GM23248 (cell line): ENCODE results near the gene CHRNA3. TPM values are rescaled to one million over a fixed set of nuclear protein-coding genes. Genes with fewer than 3 reads are reported as not detected.

Experiments
- DNase-seq: peaks from one replicate; pipeline ENCODE4 v3.0.0-alpha.2; 2015
- H2AFZ ChIP-seq: fragments of 200-600 bp; sonication (generic); 2 replicates; pipeline ENCODE4 v1.6.1; 2016; ENCODE audit warnings: antibody characterized with exemption
- H3F3A ChIP-seq: fragments of 200-600 bp; sonication (generic); 2 replicates; pipeline ENCODE4 v1.6.1; 2016; ENCODE audit warnings: mild to moderate bottlenecking, antibody characterized with exemption, mixed run types; ENCODE audit not compliant: insufficient read depth
- H3K27ac ChIP-seq: fragments of 200-600 bp; sonication (generic); 2 replicates; pipeline ENCODE4 v1.5.1; 2016; ENCODE audit warnings: mild to moderate bottlenecking
- H3K27me3 ChIP-seq: fragments of 200-600 bp; sonication (generic); replicated peaks from 2 replicates; pipeline ENCODE4 v1.6.1; 2016; ENCODE audit warnings: mild to moderate bottlenecking; ENCODE audit not compliant: insufficient read depth
- H3K36me3 ChIP-seq: fragments of 200-600 bp; sonication (generic); 2 replicates; pipeline ENCODE4 v1.6.1; 2016; ENCODE audit warnings: low read depth, mild to moderate bottlenecking
- H3K4me1 ChIP-seq: fragments of 200-600 bp; sonication (generic); 2 replicates; pipeline ENCODE4 v1.6.1; 2016; ENCODE audit warnings: mild to moderate bottlenecking; ENCODE audit not compliant: insufficient read depth
- H3K4me2 ChIP-seq: fragments of 200-600 bp; sonication (generic); one replicate; pipeline ENCODE4 v1.6.1; 2016; ENCODE audit warnings: mild to moderate bottlenecking; ENCODE audit not compliant: unreplicated experiment
- H3K4me3 ChIP-seq: fragments of 200-600 bp; sonication (generic); 2 replicates; pipeline ENCODE4 v1.5.1; 2016; ENCODE audit warnings: mild to moderate bottlenecking
- H3K79me2 ChIP-seq: fragments of 200-600 bp; sonication (generic); 2 replicates; pipeline ENCODE4 v1.6.1; 2016; ENCODE audit warnings: mild to moderate bottlenecking; ENCODE audit not compliant: insufficient read depth
- H3K9ac ChIP-seq: fragments of 200-600 bp; sonication (generic); 2 replicates; pipeline ENCODE4 v1.6.1; 2016; ENCODE audit warnings: mild to moderate bottlenecking
- H3K9me2 ChIP-seq: fragments of 200-600 bp; sonication (generic); 2 replicates; pipeline ENCODE4 v1.6.1; 2016; ENCODE audit warnings: mixed run types, mild to moderate bottlenecking, moderate library complexity; ENCODE audit not compliant: insufficient read depth
- H3K9me3 ChIP-seq: fragments of 200-600 bp; sonication (generic); one replicate; pipeline ENCODE4 v1.6.1; 2017; ENCODE audit warnings: low read depth
- H4K20me1 ChIP-seq: fragments of 200-600 bp; sonication (generic); 2 replicates; pipeline ENCODE4 v1.6.0; 2016; ENCODE audit not compliant: insufficient read depth
- EZH2 ChIP-seq: fragments of 200-600 bp; sonication (generic); IDR thresholded peaks from 2 replicates; pipeline ENCODE4 v1.6.1; 2018; ENCODE audit warnings: antibody characterized with exemption, mild to moderate bottlenecking; ENCODE audit not compliant: insufficient read depth, poor library complexity, severe bottlenecking
- EZH2phosphoT487 ChIP-seq: fragments of 200-600 bp; sonication (generic); IDR thresholded peaks from 2 replicates; pipeline ENCODE4 v1.6.1; 2018; ENCODE audit warnings: antibody characterized with exemption, moderate library complexity, mild to moderate bottlenecking, low read depth; ENCODE audit not compliant: insufficient read depth
- WGBS, 2 experiments: methylation state at CpG; one replicate each; pipeline ENCODE4 v1.1.6; 2015 to 2017; ENCODE audit warnings: low lambda C conversion rate in 2 of 2, low coverage in 1 of 2; ENCODE audit errors: missing lambda C conversion rate in 2 of 2; 5-methylcytosine and 5-hydroxymethylcytosine counted together
- in situ Hi-C: fragments of 300-500 bp; cut with MboI; formaldehyde crosslinking; loops from 2 replicates; pipeline ENCODE4 v1.15.0; 2020
- polyA plus RNA-seq: library from polyadenylated mRNA; unstranded; fragments of >200 nt; fragmentation: Nextera tagmentation; extraction: Ambion mirVana; gene quantifications from 2 replicates; pipeline ENCODE4 v1.2.1, GENCODE V29; 2016
- small RNA-seq: library from RNA; depleted of rRNA; stranded (forward); fragments of <200 nt; gene quantifications from one replicate; pipeline ENCODE3, GENCODE V24; 2014; ENCODE audit warnings: low read depth, low replicate concordance
- total RNA-seq: library from RNA; depleted of rRNA; stranded (reverse); fragments of >200 nt; shearing (Covaris generic); gene quantifications from 2 replicates; pipeline ENCODE4 v1.2.3, GENCODE V29; 2014; rRNA removed

Gene CHRNA3
- total and polyA plus RNA-seq, 2 experiments from 2014 or later, result not detected

- peaks cover 9% of the 10 kb centered on the region; the same call in 1 of the 2 replicates for H3F3A ChIP-seq
- no peak overlapping the region for H2AFZ ChIP-seq
- DNase-seq, result no peak
- no peak overlapping the region for H3K9ac ChIP-seq
- H3K4me3 ChIP-seq, result no peak overlapping the region
- WGBS, 2 experiments, result 63 to 65% methylated on average over 5 of the region's 5 CpGs
- in situ Hi-C loops, result no loop called here
- H3K27ac ChIP-seq, result no peak overlapping the region
- H3K79me2 ChIP-seq, result no peaks in the 10 kb centered on the region
- no peaks in the 10 kb centered on the region for H3K9me2 ChIP-seq
- no peak for TF ChIP-seq EZH2
- TF ChIP-seq EZH2phosphoT487, result no peak
- H3K4me2 ChIP-seq, result no peak overlapping the region
- peaks cover 26% of the 10 kb centered on the region for H3K36me3 ChIP-seq
- H4K20me1 ChIP-seq, result no peaks in the 10 kb centered on the region
- H3K27me3 ChIP-seq, result no peaks in the 10 kb centered on the region
- no peaks in the 10 kb centered on the region for H3K9me3 ChIP-seq
- H3K4me1 ChIP-seq, result no peaks in the 10 kb centered on the region
These were observed 68.9 kb downstream of the CHRNA3 start for GRCh38 chr15:78551902-78552301.

- Histone ChIP-seq H3K36me3 (peaks cover 36% of the 10 kb centered on the region), H3K27me3 (no peaks in the 10 kb centered on the region), H3K9me3 (no peaks in the 10 kb centered on the region), H3K4me3 (no peak overlapping the region), H3K9me2 (no peaks in the 10 kb centered on the region), H3F3A (peaks cover 9% of the 10 kb centered on the region; the same call in 1 of the 2 replicates), H3K27ac (no peak overlapping the region), H3K4me2 (no peak overlapping the region), H3K79me2 (no peaks in the 10 kb centered on the region), H4K20me1 (no peaks in the 10 kb centered on the region), H3K4me1 (no peaks in the 10 kb centered on the region), H3K9ac (no peak overlapping the region), H2AFZ (no peak overlapping the region)
- 74 to 81% methylated on average over 3 of the region's 3 CpGs for WGBS, 2 experiments
- DNase-seq, result no peak
- in situ Hi-C loops, result no loop called here
- TF ChIP-seq EZH2phosphoT487 (no peak), EZH2 (no peak)
These were observed 70.0 kb downstream of the CHRNA3 start for GRCh38 chr15:78550815-78551214.

DNA sequence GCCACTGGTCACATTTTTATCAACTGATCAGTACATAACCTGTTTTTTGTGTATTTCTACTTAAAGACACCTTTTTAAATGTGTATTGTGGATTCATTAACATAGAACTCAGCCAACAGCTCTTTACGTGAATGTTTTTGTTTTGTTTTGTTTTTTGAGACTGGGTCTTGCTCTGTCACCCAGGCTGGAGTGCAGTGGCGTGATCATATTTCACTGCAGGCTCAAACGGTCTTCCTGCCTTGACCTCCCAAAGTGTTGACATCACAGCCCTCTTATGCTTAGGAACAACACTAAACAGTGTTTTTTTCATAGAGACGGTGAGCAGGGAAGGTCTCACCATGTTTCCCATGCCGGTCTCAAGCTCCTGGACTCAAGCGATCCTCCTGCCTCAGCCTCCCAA, 70.6 kb downstream of the CHRNA3 start:
- Histone ChIP-seq H3K27me3 (no peaks in the 10 kb centered on the region), H4K20me1 (no peaks in the 10 kb centered on the region), H3K9ac (no peak overlapping the region), H3F3A (peaks cover 9% of the 10 kb centered on the region; the same call in 1 of the 2 replicates), H3K4me1 (no peaks in the 10 kb centered on the region), H3K27ac (no peak overlapping the region), H3K9me3 (no peaks in the 10 kb centered on the region), H3K4me2 (no peak overlapping the region), H3K4me3 (no peak overlapping the region), H3K36me3 (peaks cover 42% of the 10 kb centered on the region), H2AFZ (no peak overlapping the region), H3K9me2 (no peaks in the 10 kb centered on the region), H3K79me2 (peaks cover 5% of the 10 kb centered on the region; the same call in 1 of the 2 replicates)
- no peak for DNase-seq
- TF ChIP-seq EZH2 (no peak), EZH2phosphoT487 (no peak)
- WGBS, 2 experiments, result 73 to 76% methylated on average over 6 of the region's 6 CpGs
- in situ Hi-C loops, result no loop called here

Small RNAs within 50 kb of the gene (small RNA-seq; reads per million reads assigned to genes)
- gene AC067863.2, result not detected

Other genes starting within 250 kb of the CHRNA3 start
- gene IREB2, start 182.8 kb downstream of the CHRNA3 start, total RNA-seq, result 12.9 and 18.0 TPM in 2 replicates
- 11.8 and 13.1 TPM in 2 replicates for gene IREB2, start 182.8 kb downstream of the CHRNA3 start, polyA plus RNA-seq
- gene HYKK, start 113.4 kb downstream of the CHRNA3 start, total RNA-seq, result 3.2 and 3.9 TPM in 2 replicates
- gene HYKK, start 113.4 kb downstream of the CHRNA3 start, polyA plus RNA-seq, result 2.1 and 2.4 TPM in 2 replicates
- gene PSMA4, start 80.6 kb downstream of the CHRNA3 start, total RNA-seq, result 177 and 201 TPM in 2 replicates
- 246 and 250 TPM in 2 replicates for gene PSMA4, start 80.6 kb downstream of the CHRNA3 start, polyA plus RNA-seq
- under 0.01 and 1.3 TPM in 2 replicates for gene CHRNA5, start 55.5 kb downstream of the CHRNA3 start, total RNA-seq
- gene CHRNA5, start 55.5 kb downstream of the CHRNA3 start, polyA plus RNA-seq, result 0.24 and 0.74 TPM in 2 replicates
- gene CHRNB4, start 20.2 kb upstream of the CHRNA3 start, total RNA-seq, result not detected in 2 replicates
- gene CHRNB4, start 20.2 kb upstream of the CHRNA3 start, polyA plus RNA-seq, result not detected in 2 replicates
- 2.4 and 4.8 TPM in 2 replicates for gene ADAMTS7, start 190.5 kb upstream of the CHRNA3 start, total RNA-seq
- gene ADAMTS7, start 190.5 kb upstream of the CHRNA3 start, polyA plus RNA-seq, result 0.70 and 0.89 TPM in 2 replicates